NCI-H2107 (cell line): ENCODE results near the gene TMEM161A.
A peak's percentile ranks its signal among the peaks of the same experiment; 100 is the strongest.
"Not testable (repeated sequence)": the region's sequence is repeated elsewhere in the genome, so short reads cannot be mapped to it uniquely, and the experiment has no call there.

Experiments
- DNase-seq: peaks from one replicate; lab custom pipeline; 2025; lab: John Stamatoyannopoulos, UW

Gene TMEM161A

DNA sequence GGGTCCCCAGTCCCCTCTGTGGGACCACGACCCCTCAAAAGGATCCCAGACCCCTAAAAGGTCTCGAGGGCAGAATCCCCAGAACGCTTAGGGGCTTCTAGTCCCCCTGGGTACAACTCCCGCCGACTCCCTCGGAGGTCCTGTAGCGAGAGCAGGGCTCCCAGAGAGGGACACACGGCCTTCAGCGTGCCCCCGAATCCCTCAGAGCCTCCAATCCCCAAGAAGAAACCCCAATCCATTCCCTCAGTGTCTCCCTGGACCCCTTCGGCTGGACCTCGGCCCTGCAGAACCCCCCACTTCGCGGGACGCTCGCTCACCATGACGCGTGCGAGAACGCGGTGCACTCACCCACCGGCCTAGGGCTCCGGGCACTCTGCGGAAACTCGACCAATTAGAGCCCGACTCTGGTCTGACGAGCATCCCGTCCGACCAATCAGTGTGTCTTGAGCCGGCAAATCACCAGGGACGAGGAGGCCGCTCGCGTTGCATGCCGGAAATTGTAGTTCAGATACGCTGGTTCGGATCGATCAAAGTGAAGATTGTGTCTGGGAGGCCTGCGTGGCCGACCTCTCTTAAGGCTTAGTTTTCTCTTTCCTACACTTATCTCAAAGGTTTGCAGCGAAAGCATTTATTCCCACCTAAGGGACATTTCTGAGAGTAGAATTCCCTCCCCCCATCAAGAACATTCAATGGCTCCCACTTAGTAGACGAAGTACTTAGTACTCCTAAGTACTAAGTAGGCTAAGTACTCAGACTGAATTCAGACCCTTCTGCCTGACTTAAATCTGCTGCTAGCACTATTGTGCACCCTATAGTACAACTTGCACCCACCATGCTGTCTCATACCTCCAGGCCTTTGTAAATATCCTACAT, at the start of gene TMEM161A:
Gene TMEM161A (minus strand): TSS at position 370 of the 873 bp plus-strand sequence. CDS start 50 bp downstream, at position 320.
- DNase-seq = peak; percentile 92

DNA sequence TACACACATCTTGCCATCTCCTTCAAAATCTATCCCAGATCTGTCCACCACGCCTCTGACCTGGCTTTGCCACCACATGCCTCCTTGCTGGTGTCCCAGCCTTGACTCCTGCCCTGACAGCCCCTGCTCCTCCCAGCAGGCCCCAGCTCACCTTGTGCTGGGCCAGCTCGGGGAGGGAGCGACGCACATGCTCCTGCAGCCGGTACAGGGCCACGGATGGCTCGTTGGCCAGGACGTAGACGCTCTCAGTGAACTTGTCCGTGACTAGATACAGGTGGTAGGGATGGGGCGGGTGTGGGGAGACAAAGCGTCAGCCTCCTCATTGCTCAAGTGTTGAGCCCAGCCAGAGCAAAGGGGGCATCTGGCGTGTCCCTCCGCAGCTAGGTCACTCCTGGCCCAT, 48.5 kb upstream of the TMEM161A start:
- DNase-seq = no peak

DNA sequence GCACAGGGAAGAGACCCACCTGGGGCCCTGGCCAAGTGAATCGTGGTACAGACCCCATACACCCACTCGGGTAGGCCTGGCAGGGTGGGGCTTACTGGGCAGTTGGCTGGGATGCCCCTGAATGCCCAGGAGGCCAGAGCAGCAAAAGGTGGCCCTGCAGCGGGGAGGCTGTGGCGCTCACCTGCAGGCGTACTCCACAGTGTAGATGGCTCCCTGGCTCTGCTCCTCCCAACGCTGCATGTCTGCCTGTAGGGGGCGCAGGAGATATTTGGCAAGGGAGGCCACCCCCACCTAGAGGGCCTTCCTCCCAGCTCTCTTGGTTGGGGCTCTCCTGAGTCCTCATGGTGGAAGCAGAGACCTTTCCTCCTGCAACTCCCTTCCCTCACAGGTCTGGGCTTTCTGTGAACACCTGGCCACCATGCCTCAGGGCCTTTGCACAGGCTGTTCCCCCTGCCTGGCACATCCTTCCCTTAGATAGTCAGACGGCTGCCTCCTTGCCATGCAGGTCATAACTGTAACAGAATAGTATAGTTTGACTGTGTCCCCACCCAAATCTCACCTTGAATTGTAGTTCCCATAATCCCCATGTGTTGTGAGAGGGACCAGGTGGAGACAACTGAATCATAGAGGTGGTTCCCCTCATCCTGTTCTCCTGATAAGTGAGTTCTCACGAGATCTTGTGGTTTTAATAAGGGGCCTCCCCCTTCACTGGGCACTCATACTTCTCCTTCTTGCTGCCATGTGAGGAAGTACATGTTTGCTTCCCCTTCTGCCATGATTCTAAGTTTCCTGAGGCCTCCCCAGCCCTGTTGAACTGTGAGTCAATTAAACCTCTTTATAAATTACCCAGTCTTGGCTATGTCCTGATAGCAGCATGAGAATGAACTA, 47.8 kb upstream of the TMEM161A start:
- no peak for DNase-seq

DNA sequence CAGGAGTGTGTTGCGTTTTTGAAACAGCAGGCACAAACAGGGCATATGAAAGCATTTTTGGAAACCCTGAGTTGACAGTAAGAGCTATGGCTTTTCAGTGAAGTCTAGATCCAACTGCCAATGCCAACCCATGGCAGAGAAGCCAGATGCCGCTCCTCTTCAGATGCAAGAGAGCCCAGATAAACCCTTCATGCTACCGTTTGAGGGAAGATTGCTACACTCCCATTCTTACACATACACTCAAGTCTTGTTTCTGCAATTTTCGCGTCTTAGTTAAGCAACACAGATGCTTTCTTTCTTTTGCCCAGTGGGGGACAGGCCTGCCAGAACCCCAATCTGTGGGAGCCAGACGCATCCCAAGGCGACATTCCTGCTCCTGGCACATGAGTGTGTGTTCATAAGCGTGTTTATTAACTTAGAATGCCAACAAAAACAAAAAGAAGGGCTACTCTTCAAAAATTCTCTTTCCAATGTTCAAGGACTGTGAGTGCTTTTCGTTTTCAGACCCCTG, 43.3 kb upstream of the TMEM161A start:
- DNase-seq = no peak

DNA sequence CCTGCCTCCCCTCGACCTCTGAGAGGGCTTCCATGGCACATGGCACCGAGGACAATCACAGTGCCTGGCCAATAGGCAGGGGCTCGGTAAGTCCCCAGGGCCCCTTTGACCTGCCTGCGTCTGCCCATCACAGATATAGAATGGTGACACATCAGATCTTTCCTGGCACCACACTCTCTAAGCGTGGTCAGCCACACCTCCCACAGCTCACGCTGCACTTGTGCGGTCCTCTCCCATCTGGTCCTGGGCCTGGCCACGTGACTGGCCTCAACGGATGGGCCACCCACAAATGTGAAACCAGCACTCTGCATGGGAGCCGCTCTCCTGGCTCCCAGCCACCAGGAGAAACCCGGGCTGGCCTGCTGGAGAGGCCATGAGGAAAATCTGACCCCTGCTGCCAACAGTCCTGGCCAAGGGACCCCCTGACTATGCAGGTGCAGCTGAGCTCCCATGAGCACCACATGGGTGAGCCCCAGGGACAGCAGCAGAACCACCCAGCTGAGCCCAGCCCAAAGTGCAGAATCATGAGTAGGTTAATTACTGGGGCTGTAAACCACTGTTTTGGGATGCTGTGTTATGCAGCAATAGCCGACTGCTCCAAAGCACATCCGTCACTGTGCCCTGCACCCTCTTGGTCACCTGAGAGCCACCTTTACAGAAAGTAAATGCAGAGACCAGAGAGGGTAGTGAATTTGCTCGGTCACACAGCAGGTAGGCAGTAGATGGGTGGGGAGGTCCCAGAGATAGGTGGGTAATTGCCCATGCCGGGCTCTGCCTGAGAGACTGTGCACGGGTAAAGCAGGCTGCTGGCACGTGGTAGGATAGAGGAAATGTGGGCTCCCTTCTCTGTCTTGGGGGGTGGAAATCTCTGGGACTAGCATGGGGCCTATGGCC, 41.5 kb upstream of the TMEM161A start:
- no peak for DNase-seq

DNA sequence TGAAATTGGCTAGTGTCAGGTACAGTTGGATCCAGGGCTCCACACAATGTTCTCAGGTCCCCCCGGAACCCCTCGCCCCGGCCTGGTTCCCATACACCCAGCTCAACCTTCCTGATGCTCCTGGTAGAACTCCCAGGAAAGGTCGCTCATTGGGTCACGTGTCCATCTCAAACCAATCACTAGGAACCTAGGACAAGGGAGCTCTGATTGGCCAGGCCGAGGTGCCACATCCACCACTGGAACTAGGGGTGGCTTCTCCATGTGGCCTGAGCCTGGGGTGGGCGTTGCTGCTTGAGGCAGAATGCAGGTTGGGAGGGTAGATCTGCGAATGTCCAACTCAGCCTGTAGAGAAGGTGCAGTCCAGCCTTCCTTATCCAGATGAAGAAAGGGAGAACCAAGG, 38.7 kb upstream of the TMEM161A start:
- DNase-seq = no peak

DNA sequence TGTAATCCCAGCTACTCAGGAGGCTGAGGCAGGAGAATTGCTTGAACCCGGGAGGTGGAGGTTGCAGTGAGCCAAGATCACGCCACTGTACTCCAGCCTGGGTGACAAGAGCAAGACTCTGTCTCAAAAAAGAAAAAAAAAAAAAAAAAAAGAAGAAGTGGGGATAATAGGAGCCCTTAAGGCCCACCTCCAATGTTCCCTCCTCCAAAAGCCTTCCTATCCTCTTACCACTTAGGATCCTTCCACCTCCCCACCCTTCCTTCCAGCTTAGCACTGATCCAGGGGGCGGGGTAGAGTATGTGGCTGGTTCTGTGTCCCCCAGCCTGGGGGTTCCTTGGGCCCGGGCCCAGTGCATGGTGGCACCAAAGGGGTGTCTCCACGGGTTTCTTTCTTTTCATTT, 35.0 kb upstream of the TMEM161A start:
- DNase-seq = not testable (repeated sequence)

DNA sequence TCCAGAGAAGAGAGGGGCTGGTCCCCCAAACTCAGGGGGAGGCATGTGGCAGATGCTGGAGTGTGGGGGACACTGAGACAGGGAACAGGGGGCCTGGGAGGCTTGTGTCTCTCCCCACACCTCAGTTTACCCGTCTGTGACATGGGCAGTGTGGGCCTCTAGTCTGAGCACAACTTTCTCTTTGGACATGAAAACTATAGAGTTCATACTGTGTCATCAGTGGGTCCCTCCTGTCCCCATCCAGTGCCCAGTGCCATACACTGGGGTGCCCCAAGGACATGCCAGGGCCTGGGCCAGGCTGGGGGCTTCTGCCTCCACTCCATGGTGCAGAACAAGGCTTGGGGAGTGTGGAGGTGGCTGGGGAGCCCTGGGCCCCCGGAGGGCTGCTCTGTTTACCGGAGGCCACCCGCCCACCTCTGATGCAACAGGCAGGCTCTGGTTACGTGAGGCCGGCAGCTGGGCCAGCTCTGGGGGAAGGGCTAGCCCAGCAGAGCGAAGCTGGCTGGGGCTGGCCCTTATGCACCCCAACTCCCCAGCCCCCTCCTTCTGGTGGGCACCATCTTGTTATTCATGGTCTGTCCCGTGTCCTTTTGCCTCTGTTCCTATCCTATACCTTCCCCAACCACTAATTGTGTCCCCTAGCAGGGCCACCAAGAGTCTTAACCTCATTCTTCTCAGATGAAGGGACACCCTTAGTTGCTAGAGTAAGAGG, 33.7 kb upstream of the TMEM161A start:
- DNase-seq = peak; percentile 59

DNA sequence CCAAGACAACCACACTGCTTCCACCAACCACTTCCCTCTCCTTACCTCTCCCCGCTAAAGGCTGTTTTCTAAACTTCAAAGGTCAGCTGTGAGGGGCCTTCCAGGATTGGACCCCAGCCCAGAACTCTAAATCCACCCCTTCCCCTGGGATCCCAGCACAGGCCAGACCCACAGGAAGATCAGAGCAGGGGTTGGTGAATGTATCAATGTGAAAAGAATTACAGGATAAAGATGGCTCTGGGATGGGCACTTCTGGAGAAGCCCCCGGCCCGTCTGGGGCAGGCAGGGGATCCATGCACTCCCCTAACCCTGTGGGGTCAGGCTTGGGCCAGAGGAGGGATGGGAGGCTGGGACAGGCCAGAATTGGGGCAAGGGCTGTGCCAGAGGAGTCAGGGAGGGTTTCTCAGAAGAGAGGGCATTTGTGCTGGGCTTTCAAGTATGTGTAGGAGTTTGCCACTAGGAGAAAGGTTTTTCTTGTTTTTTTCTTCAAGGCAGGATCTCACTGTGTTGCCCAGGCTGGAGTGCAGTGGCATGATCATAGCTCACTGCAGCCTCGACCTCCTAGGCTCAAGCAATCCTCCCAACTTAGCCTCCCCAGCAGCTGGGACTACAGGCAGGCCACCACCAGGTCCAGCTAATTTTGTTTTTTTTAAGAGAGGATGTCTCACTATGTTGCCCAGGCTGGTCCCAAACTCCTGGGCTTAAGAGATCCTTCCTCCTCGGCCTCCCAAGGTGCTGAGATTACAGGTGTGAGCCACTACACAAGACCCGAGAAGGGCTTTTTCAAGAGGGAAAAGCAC, 32.8 kb upstream of the TMEM161A start:
- DNase-seq = no peak

DNA sequence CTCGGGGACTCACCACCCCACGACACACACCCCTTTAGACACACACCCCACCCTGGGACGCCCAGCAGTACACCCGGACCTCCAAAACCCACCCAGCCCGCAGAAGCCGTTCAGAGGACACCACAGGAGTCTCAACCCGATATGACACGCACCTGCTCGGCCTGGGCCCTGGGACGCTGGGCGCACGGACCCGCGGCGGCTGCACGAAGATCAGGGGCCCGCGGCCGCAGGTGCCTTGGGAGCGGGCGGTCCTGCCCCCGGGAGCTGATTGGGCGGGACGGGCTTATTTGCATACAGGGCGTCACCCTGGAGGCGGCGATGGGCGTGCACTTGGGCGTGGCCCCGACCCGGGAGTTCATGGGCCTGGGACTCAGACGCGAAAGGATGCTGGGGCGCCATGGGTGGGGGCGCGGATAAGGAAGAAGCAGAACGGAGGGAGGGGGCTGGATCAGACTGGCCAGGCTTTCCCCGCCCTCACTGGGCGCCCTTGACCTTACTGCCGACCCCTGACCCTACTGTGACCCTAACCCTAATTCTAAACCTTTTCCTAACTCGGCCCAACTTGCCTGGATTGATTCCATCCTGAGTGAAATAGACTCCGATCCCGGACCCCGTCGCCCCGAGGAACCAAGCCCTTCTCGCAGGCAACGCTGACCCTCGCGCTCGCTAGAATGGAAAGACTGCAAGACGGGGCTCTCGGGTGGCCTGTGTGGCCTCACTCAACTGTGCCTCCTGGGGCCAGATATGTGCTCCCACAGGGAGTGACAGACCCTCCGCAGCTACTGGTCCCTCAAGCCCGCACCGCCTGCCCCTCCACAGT, 32.0 kb upstream of the TMEM161A start, which contains the start of gene MEF2B:
Gene MEF2B (minus strand): TSS at position 211 of the 820 bp plus-strand sequence. CDS start 19,528 bp downstream, outside the sequence.
- DNase-seq = peak; percentile 82

DNA sequence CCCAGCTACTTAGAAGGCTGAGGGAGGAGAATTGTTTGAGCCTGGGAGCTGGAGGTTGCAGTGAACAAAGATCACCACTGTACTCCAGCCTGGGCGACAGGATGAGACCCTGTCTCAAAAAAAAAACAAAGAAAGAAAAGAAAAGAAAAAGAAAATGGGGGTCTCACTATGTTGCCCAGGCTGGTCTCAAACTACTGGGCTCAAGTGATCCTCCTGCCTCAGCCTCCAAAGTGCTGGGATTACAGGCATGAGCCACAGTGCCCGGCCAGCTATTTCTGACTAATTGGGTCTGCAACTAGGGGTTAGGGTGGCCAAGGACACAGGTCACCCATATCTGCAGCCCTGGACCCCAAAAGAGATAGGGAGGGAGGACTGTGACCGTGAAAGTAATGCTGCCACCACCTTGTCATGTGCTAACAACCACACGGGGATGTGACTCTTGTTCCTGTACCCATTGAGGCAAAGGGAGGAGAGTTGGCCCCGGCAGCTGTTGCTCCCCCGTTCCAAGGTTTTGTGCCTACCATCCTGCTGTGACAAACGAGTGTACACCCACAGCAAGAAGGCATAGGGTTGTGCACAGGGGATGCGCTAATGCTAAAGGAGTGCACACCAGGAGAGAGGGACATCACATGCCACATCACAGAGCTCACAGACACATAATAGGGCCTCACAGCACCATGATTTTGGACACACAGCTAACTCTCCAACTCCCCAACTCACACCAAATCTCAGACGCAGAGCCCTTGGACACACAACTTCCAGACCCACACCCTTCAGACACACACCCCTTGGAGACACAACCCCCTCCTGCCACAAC, 31.2 kb upstream of the TMEM161A start:
- DNase-seq = no peak

DNA sequence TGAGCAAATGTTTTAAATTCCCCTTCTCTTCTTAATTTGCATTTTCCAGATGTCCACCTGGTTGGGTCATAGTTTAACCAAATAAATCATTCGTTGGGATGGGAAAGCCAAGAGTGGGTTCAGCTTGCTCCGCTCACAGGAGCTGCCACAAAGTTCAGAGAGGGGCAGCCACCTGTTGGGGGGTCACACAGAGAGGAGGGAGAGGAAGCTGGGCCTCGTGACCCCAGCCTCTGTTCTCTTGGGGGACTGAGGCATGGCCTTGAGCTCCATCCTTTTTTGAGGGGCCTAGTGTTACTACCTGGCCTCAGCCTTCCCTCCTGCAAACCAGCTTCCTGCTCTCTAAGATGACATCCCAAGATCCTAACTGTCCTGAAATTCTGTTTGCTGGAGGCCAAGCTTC, 29.3 kb upstream of the TMEM161A start:
- no peak for DNase-seq

DNA sequence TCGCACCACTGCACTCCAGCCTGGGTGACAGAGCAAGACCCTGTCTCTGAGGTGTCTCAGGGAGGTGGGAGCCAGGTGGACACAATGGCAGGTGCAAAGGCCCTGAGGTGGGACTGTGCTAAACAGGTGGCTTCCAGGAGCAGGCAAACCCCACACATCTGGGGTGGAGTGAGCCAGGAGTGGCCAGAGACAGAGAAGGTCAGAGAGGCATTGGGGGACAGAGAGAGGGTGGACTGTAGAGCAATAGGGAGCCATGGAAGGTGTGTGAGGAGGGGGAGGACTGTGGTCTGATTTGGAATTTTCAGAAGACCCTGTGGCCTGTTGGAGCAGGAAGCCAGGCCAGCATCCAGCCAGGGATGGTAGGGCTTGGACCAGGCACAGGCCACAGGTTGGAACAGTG, 27.1 kb upstream of the TMEM161A start:
- no peak for DNase-seq

DNA sequence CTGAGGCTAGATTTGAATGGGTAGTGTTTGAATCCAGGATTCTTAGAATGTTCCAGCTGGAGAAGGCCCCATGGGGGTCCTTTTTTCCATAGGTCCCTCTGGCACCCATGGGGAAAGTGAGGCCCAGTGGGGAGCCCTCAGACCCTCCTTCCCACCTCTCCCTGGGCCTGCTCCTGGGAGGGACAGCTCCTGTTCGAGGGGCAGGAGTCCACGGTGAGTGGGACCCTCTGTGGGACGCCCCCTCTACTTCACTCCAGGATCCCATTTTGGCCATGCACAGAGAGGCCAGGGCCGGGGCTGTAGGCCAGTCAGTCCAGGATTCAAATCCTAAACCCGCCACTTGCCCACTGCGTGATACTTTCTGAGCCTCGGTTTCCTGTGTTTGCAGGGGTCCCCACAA, 24.2 kb upstream of the TMEM161A start:
- DNase-seq = no peak

DNA sequence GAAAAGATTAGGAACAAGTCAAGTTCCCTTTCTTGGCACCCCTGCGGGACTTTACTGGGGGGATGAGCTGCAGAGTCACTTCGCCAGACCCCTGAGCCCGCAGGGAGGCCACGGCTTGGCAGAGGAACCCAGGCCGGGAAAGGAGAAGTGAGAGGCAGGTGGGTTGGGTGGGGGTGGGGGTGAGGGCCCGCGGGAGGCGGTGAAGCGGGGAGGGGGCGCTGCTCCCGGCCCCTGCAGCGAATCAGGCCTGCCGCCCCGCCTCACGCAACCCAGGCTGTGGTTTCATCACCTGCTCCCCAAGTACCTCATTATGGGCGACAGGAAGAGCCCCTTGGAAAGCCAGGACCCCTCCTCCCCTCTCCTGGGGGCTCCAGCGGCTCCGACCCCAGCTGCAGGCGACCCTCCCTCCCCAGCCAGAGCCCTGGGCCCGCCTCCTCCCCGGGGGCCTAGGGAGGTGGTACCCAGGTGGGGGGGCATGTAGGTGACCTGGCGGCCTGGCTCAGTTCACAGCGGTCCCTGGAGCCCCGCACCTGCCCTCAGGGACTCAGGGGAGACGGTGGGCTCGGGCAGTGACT, 22.3 kb upstream of the TMEM161A start:
- DNase-seq = no peak

DNA sequence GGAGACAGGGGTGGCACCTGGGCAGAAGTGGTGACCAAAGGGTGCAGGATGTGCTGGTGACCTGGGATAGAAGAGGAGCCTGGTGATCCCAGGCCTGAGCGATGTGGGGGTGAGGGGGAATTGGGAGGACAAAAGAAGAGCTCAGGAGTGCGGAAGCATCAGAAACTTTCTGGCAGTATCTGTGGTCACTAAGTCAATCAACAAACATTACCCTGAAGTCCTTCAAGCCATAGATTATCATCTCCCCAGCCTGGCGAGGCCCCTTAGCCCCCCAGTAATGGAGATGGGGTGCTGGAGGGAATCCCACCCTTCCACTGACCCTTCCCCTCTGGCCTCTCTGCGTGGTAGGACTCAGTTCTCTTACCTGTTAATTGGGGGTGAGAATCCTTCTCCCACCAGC, 21.3 kb upstream of the TMEM161A start:
- no peak for DNase-seq

DNA sequence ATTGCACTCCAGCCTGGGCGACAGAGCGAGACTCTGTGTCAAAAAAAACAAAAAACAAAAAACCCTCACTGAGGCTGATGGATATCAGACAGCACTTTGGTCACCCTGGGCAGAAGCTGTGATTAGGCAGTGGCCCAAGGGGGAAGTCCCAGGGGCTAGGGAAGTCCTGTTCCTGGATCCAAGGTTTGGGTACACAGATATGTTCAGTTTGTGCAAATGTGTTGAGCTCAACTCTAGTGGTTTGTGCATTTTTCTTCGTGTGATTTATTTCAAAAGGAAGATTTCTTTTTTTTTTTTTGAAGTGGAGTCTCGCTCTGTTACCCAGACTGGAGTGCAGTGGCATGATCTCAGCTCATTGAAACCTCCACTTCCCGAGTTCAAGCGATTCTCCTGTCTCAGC, 19.5 kb upstream of the TMEM161A start:
- no peak for DNase-seq
